ENCODE results near the gene CEACAM4.
"Not testable (repeated sequence)": the region's sequence is repeated elsewhere in the genome, so short reads cannot be mapped to it uniquely, and the experiment has no call there.

DNA sequence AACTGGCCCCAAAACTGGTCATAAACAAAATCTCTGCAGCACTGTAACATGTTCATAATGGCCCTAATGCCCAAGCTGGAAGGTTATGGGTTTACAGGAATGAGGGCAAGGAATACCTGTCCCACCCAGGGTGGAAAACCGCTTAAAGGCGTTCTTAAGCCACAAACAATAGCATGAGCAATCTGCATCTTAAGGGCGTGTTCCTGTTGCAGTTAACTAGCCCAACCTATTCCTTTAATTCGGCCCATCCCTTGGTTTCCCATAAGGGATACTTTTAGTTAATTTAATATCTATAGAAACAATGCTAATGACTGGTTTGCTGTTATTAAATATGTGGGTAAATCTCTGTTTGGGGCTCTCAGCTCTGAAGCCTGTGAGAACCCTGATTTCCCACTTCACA lies 45.8 kb downstream of the CEACAM4 start:
- TF ChIP-seq, protein P1, sequence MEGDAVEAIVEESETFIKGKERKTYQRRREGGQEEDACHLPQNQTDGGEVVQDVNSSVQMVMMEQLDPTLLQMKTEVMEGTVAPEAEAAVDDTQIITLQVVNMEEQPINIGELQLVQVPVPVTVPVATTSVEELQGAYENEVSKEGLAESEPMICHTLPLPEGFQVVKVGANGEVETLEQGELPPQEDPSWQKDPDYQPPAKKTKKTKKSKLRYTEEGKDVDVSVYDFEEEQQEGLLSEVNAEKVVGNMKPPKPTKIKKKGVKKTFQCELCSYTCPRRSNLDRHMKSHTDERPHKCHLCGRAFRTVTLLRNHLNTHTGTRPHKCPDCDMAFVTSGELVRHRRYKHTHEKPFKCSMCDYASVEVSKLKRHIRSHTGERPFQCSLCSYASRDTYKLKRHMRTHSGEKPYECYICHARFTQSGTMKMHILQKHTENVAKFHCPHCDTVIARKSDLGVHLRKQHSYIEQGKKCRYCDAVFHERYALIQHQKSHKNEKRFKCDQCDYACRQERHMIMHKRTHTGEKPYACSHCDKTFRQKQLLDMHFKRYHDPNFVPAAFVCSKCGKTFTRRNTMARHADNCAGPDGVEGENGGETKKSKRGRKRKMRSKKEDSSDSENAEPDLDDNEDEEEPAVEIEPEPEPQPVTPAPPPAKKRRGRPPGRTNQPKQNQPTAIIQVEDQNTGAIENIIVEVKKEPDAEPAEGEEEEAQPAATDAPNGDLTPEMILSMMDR (optimal IDR thresholded peaks at IDR 0.05 in 1 of 3, IDR thresholded peaks at IDR 0.05 in 1 of 3, conservative IDR thresholded peaks at IDR 0.05 in 1 of 3; ENCODE audit: extremely low read depth in 1 of 3, insufficient read depth in 2 of 3, low read length in 3 of 3): not testable (repeated sequence)
- TF ChIP-seq EZH2 (IDR thresholded peaks at IDR 0.05; ENCODE audit: low read length): not testable (repeated sequence)

All from keratinocyte (primary cell).